GM19025 (cell line): ENCODE data around the gene AHDC1.
A peak's percentile ranks its signal among the peaks of the same experiment; 100 is the strongest.
"Not testable (repeated sequence)": the region's sequence is repeated elsewhere in the genome, so short reads cannot be mapped to it uniquely, and the experiment has no call there.

Experiments used
- ATAC-seq: cut with Tn5 transposase; IDR thresholded peaks from one replicate; pipeline ENCODE4 v1.9.1; 2021; ENCODE audit warnings: mild to moderate bottlenecking, low read depth, moderate library complexity; ENCODE audit not compliant: unreplicated experiment

Gene AHDC1, protein sequence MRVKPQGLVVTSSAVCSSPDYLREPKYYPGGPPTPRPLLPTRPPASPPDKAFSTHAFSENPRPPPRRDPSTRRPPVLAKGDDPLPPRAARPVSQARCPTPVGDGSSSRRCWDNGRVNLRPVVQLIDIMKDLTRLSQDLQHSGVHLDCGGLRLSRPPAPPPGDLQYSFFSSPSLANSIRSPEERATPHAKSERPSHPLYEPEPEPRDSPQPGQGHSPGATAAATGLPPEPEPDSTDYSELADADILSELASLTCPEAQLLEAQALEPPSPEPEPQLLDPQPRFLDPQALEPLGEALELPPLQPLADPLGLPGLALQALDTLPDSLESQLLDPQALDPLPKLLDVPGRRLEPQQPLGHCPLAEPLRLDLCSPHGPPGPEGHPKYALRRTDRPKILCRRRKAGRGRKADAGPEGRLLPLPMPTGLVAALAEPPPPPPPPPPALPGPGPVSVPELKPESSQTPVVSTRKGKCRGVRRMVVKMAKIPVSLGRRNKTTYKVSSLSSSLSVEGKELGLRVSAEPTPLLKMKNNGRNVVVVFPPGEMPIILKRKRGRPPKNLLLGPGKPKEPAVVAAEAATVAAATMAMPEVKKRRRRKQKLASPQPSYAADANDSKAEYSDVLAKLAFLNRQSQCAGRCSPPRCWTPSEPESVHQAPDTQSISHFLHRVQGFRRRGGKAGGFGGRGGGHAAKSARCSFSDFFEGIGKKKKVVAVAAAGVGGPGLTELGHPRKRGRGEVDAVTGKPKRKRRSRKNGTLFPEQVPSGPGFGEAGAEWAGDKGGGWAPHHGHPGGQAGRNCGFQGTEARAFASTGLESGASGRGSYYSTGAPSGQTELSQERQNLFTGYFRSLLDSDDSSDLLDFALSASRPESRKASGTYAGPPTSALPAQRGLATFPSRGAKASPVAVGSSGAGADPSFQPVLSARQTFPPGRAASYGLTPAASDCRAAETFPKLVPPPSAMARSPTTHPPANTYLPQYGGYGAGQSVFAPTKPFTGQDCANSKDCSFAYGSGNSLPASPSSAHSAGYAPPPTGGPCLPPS (N-terminal part only)

DNA sequence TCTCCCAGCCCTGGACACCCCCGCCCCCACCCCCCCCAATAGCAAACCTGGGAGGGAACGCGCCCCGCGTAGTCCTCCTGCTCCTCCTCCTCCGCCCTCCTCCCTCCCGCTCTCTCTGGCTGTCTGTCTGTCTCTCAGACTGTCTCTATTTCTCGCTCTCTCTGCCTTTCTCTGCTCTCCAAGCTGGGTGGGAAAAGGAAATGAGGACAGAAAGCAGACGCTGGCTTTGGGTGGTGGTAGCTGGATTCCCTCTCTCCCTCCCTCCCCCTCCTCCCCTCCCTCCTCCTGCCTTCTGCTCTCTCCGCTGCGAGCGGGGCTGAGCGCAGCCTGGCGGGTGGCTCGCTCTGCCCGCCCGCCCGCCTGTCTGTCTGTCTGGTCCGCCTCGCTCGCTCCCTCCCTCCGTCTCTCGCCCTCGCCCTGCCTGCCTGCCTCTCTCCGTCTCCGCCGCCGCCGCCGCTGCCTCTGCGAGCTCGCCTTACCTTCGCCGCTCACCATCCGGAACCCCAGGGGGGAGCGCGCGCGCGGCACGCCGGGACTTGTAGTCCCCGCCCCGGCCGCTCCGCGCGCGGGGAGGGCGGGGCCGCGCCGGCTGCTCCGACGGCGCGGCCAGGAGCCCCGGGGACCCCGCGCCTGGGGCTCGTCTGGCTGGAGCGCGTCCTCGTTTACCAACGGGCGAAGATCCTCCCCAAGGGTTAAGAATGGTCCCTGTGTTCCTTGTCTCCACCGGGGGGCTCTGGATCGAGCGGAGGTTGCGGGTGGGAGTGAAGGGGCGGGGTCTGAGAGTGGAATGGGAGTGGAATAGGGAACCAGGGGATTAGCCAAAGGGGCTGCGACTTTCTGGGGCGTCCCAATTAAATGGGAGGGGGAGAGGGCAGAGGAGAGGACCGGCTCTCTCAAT lies at the start of gene AHDC1:
TSS of gene AHDC1 (minus strand) at position 464 of the 898 bp plus-strand sequence. CDS start 52,029 bp downstream, outside the sequence.
- ATAC-seq, result peak; percentile 55

DNA sequence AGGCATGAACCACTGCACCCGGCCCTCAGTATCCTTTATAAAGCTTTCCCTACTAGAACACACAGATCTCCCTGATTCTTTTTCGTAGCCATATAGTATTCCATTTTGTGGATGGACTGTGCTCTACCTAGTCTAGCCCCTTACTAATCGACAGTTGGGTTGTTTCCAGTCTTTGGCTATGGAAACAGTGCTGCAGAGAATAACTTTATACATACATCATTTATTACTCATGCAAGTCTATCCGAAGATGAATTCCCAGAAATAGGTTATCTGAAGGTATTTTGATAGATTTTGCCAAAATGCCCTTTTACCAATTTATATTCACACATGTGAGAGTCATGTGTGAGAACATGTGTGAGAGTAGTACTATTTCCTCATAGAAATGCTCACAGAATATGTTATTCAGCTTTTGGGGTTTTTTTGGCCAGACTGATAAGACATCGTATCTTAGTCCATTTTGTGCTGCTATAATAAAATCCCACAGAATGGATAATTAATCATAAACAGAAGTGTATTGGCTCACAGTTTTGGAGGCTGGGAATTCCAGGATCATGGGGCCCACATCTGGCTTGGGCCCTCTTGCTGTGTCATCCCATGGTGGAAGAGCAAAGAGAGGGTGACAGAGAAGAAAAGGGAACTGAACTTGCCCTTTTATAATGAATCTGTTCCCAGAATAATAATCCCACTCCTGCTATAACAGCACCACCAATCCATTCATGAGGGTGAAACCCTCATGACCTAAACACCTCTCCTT lies 48.3 kb upstream of the AHDC1 start:
- no peak for ATAC-seq

DNA sequence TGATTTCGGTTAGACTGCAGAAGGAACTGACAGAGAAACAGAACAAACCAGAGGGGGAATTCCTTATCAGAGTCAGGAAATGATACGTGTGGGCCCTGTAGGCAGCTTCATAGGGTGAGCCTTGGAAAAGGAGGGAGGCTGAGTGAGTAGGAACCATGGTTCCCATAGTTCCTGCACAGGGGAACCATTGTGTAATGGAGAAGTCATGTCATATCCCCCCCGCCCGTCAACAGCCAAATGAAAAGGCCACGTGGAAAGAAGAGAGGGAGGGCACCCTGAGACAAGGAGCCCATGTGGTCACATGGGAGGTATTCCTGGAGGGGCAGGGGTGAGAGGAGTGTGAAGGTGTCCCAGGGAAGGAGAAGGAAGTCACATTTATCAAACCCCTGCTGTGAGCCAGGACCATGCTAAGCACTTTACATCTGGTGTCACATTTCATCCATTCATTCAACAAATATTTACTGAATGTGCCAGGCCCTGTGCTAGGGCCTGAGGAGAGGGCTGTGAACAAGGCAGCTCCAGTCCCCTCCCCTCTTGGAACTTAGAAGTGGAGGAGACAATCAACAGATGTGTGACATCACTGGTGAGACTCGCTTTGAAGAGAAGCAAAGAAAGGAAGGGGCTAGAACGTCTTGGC lies 46.7 kb upstream of the AHDC1 start:
- no peak for ATAC-seq

DNA sequence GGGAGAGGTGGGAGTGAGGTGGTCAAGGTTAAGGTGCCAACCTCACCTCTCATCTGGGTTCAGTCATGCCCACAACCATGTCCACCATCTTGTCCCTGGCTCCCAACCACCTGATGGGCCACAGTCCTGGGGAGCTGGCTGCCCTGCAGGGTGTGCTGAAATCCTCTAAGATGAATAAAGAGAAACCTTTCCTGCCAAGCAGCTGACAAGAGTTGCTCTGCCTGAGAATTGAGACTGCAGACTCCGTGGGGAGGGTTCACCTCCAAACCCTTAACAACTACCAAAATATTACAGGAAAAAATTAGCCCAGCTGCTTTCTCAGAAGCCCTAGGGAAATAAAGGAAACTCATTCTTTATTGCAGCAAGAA lies 46.2 kb upstream of the AHDC1 start:
- no peak for ATAC-seq

DNA sequence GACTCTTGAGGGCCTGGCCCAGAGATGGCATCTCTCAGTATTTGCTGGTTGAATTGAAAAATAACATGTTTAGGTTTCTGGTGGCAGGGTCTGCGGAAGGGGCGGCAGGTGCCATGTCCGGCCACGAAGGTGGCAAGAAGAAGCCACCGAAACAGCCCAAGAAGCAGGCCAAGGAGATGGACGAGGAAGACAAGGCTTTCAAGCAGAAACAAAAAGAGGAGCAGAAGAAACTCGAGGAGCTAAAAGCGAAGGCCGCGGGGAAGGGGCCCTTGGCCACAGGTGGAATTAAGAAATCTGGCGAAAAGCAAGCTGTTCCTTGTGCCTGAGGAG lies 45.3 kb upstream of the AHDC1 start:
- no peak for ATAC-seq

DNA sequence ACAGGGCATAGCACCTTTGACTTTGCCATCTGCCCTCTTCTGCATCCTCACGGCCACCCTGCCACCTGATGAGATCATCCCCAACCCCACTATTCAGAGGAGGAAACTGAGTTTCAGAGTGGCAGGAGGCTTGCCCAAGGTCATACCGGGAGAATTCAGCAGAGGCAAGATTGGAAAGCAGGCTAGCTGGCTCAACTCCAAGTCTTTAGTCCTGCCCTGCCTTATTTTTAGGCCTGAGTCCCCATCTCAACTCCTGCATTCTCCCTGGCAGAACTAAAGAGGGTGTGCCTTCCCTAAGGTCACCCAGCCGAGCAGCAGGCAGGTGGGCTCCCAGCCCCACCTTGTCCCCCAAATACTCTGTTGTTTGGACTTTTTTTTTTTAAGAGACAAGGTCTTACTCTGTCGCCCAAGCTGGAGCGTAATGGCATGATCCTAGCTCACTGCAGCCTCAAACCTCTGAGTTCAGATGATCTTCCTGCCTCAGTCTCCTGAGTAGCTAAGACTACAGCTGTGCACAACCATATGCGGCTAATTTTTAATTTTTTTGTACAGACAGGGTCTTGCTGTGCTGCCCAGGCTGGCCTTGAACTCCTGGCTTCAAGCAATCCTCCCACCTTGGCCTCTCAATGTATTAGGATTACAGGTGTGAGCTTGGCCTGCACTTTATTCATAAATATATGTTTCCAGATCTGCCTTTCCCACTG lies 44.8 kb upstream of the AHDC1 start:
- no peak for ATAC-seq

DNA sequence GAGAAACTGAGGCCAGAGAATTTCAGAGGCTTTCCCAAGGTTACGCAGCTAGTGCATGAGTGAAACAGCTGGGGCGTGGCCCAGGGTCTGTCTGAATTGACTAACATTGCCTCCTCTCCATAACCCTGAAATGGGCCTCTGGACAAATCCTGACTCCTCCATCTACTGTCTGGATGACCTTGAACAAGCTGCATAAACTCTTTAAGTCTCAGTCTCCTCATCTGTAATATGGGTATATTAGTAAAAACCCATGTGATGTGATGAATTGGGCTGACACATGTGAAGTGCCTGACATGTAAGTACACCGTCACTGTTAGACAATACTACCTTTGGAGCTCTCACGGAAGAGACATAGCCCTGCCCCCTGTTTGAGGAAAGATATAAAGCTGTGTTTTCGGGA lies 43.4 kb upstream of the AHDC1 start:
- no peak for ATAC-seq

DNA sequence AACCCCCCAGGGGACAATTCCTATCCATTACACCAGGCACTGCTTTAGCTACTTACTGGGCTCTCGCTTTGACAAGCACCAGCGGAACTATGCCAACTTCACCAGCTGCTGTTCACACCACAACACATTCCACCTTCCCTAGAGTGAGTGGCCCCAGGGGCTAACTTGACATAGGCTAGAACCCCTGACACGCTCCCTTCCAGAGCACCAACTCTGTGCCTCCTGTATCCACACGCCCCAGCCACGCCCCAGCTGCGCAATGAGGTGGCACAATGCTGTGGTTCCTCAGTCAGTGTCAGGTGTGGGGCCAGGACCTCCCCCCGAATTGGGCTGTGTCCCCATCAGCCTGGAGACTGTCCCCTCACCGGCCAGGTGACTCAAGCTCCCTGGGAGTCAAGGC lies 42.7 kb upstream of the AHDC1 start:
- no peak for ATAC-seq

DNA sequence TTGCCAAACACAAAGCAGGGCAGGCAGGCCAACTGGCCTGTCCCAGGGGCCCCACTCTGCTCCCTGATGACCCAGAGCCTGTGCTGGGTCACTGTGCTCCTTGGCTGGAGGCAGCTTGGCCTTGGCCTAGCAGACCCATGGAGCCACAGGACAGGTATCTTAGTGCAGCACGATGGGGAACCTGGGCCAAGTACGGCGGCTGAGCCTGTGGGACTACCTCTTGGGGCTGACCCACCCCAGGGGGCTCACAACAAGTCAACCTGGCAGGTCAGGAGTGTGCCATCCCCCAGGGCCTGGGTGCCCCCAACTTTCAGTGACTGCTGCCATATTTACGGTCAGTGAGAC lies 41.1 kb upstream of the AHDC1 start:
- ATAC-seq, result no peak

DNA sequence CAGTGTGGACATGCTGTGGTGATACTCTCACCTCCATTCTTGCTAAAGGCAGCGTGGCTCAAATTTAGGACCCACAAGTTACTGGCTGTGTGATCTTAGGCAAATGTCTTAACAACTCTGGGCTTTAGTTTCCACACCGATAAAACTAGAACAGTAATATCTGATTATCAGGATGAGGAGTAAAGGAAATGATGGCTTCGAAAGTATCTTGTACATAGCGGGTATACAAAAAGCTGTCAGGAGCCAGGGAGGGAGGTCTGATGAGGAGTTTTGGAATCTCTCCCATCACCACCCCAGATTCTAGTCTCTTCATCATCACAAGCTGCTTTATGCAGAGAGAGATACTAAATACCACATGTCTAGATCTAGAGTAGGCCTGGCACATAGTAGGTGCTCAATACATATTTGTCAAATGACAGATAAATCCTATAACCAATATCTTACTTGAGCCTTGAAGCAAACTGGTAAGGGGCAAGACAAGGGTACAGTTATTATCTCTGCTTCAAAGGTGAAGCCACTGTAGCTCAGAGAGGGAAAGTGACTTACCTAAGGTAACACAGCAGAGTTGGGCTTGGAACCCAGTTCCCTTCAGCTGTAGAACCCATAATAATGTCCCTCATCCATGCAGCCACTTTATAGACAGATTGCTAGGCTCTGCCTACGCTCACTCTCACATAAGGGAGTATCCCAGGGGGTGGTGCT lies 40.6 kb upstream of the AHDC1 start:
- ATAC-seq, result no peak

DNA sequence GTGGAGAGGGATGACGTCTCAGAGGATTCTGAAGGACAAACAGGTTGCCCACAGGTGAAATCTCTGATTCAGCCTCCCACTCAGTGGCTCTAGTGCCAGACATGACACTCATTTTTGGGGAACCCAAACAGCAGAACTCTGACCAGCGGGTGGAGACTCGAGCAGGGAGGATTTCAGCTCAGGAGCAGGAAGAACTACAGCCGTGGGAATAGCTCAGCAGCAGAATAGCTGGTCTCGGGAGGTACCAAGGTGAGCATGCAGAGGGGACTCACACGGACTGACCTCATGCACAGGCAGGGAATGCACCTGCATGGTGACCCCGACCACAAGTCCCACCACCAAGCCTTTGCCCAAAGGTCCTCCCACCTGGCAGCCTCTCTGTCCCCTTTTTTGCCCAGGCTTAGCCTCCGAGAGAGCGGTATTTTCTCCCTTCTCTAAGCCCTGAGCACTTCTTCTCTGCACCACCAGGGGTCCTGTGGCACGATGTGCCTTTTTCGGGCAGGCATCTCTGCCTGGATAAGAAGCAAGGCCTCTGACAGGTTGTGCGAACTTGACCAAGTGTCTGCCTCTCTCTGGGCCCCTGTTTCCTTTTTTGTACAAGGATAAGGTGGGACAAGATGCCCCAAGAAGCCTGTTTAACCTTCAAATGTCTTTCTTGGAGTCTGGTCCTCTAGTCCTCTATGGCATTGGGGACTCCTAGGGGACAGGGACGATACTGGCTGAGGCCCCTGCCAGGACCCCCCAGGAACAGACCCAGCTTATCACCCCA lies 39.8 kb upstream of the AHDC1 start:
- ATAC-seq, result peak; percentile 46

DNA sequence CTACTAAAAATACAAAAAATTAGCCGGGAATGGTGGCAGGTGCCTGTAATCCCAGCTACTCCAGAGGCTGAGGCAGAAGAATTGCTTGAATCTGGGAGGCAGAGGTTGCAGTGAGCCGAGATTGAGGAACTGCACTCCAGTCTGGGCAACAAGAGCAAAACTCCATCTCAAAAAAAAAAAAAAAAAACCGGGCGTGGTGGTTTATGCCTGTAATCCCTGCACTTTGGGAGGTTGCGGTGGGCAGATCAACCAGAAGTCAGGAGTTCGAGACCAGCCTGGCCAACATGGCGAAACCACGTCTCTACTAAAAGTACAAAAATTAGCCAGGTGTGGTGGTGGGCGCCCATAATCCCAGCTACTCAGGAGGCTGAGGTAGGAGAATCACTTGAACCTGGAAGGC lies 36.6 kb upstream of the AHDC1 start:
- not testable (repeated sequence) for ATAC-seq

DNA sequence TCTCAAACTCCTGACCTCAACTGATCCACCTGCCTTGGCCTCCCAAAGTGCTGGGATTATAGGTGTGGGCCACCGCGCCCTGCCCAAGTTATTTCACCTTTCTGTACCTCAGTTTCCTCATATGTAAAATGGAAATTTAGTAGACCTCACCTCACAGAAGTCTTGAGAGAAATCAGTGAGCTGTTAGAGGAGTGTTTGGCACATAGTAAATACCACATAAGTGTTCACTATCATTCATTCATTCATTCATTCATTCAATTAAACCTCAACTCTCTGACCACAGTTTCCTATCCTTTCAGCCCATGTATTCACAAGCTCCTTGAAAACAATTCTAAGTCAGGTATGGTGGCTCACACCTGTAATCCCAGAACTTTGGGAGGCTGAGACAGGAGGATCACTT lies 34.9 kb upstream of the AHDC1 start:
- ATAC-seq, result no peak

DNA sequence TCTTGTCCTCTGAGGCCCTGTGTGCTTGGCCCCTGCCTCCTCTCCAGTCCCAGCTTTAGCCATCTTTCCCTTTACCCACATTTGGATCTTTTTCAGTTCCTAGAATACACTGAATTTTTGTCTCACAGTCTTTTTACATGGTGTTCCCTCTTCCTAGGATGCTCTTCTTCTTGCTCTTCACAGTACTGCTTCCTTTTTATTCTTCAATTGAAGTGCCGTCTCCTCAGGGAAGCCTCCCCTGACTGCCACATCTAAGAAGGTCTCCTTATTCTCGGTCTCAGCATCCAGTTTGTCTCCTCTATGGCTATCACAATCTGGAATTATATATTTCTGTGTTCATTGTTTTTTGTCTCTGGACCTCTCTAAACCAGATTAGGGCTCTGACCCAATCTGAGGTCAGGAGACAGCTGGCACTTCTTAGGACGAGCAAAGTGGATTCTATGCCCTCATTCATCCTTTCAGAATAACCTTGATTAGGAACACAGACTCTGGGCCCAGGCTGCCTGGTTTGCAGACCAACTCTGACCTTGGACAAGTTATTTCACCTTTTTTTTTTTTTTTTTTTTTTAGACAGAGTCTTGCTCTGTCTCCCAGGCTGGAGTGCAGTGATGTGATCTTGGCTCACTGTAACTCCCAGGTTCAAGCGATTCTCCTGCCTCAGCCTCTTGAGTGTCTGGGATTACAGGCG lies 34.2 kb upstream of the AHDC1 start:
- no peak for ATAC-seq

DNA sequence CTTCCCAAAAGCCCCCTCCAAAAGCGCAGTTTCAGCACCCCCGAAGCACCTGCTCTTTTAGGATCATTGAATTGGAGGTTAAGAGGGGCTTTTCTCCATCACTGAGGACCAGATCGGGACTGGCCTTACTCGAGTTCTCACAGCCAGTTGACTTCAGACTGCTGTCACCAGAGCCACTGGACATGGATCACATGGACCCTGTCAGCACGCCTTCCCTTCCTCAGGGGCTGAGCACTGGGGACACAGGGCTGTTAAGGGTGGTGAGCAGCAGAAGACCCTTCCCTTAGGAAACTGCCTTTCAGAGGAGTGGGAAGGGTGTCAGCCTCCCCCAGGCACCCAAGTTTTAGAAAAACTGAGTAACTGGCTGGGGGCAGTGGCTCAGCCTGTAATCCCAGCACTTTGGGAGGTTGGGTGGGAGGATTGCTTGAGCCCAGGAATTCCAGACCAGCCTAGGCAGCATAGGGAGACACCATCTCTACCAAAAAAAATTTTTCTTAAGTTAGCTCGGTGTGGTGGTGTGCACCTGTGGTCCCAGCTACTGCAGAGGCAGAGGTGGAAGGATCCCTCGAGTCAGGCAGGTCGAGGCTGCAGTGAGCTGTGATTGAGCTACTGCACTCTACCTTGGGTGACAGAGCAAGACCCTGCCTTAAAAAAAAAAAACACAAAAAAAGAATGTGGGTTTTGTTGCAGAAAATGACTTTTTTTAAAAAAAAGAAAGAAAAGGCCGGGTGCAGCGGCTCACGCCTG lies 31.6 kb upstream of the AHDC1 start:
- no peak for ATAC-seq

DNA sequence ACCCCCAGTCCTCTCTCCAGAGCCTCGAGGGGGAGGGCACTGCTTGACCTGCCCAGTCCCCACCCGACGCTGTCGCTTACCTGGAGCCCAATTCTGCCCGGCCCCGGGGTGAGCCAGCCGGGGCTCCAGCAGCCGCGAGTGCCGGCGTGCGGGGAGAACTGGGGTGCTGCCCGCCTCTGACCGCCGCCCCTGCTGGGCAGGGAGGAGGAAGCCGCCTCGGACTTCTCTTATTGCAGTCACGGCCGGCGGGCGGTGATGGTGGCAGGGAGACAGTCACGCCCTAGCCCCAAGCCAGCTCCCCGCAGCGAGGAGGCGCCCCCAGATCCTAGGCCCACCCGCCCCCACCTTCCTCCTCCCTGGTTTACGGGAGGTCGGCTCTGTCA lies 31.0 kb upstream of the AHDC1 start, which contains the start of gene FGR:
TSS of gene FGR (minus strand) at position 201 of the 383 bp plus-strand sequence. CDS start 11,269 bp downstream, outside the sequence.
- no peak for ATAC-seq
